Adrenal gland (tissue), 12 donors: Measurements from ENCODE around the gene KCNT1. TPM values are rescaled to one million over a fixed set of nuclear protein-coding genes. Genes with fewer than 3 reads are reported as not detected.

ENCODE experiments used
- DNase-seq, 7 donors: peaks; one replicate each; pipeline ENCODE4 v3.0.0-alpha.2; 2019 to 2020
- H3K27ac ChIP-seq, 5 donors: fragments of 200-600 bp; sonication (generic) in 4 of 5; 1 replicate in 3 of 5; 2 replicates in 2 of 5; pipeline versions ENCODE4 v1.5.1 to v1.8.0; 2016 to 2020; ENCODE audit warnings: mild to moderate bottlenecking in 1 of 5
- H3K27me3 ChIP-seq: fragments of 200-600 bp; 2 replicates; pipeline ENCODE4 v1.8.0; 2021
- H3K36me3 ChIP-seq, 2 donors: fragments of 200-600 bp; replicated peaks in 1 of 2; 1 replicate in 1 of 2; 2 replicates in 1 of 2; pipeline versions ENCODE4 v1.5.1 to v1.8.0; 2018 to 2022
- H3K4me1 ChIP-seq, 2 donors: fragments of 200-600 bp; replicated peaks in 1 of 2; 1 replicate in 1 of 2; 2 replicates in 1 of 2; pipeline versions ENCODE4 v1.5.1 to v1.8.0; 2018 to 2021
- H3K4me3 ChIP-seq, 4 donors: fragments of 200-600 bp; sonication (generic) in 3 of 4; one replicate each; pipeline ENCODE4 v1.5.1; 2016 to 2018
- H3K9me3 ChIP-seq, 3 donors: fragments of 200-600 bp; sonication (generic) in 1 of 3; replicated peaks in 1 of 3; 1 replicate in 2 of 3; 2 replicates in 1 of 3; pipeline versions ENCODE4 v1.5.1 to v1.8.0; 2016 to 2021
- CTCF ChIP-seq, 6 experiments: fragments of 450-650 bp in 4 of 6; fragments of 200-600 bp in 2 of 6; sonication (generic) in 1 of 6; IDR thresholded peaks; 1 replicate in 5 of 6; 2 replicates in 1 of 6; pipeline versions ENCODE4 v1.5.1 to v1.8.0; 2016 to 2021; ENCODE audit warnings: antibody characterized with exemption in 6 of 6, mild to moderate bottlenecking in 2 of 6, moderate library complexity in 1 of 6
- POLR2A ChIP-seq, 2 donors: fragments of 450-650 bp; IDR thresholded peaks; one replicate each; pipeline ENCODE4 v1.6.1; 2017; ENCODE audit warnings: antibody characterized with exemption in 2 of 2, mild to moderate bottlenecking in 2 of 2, moderate library complexity in 1 of 2
- WGBS, 4 donors: extraction: QIAGEN DNeasy Blood & Tissue Kit in 2 of 4; methylation state at CpG; one replicate each; pipeline versions ENCODE4 v1.1.5 to v1.1.7; 2013 to 2017; 5-methylcytosine and 5-hydroxymethylcytosine counted together
- intact Hi-C, 2 donors: fragments of 100-400 bp; cut with DNase I; formaldehyde crosslinking; loops; one replicate each; pipeline versions ENCODE4 v1.14.1 to v1.15.0; 2022 to 2023
- polyA plus RNA-seq, 3 donors: library from polyadenylated mRNA; stranded (reverse); fragments of 200-250 nt in 2 of 3; fragments of 350-450 nt in 1 of 3; fragmentation: Illumina TruSeq in 1 of 3; extraction: RNeasy Lipid Tissue Mini Kit (QIAGEN cat#74804) in 1 of 3; gene quantifications; one replicate each; pipeline ENCODE4 v1.2.3, GENCODE V29; 2013 to 2014
- total RNA-seq, 9 donors: library from RNA; depleted of rRNA in 4 of 9; stranded (reverse); fragments of >200 nt in 4 of 9; fragments of 120-200 nt in 1 of 9; fragmentation: NEBNext Ultra II Directional in 1 of 9; extraction: Animal tissue kit (Norgen Biotek cat#: 25700) in 1 of 9; gene quantifications; one replicate each; pipeline versions ENCODE4 v1.1.0 to v1.2.4, GENCODE V29; 2013 to 2023
- donor health status: healthy with polysubstance abuse.
- donor health status: Bipolar disorder and iron deficiency.
- donor health status: DM: yes; HTN: yes; CAD: no.
- donor health status: DM: no; HTN: no; CAD: no.
- donor health status: DM: no; HTN: no; CAD: no.
- donor health status: DM: yes; HTN: yes; CAD: no.

The KCNT1 gene
- total and polyA plus RNA-seq, 12 donors: 0.05 to 2.4 (median 0.24) TPM; not detected in 6

- H3K36me3 ChIP-seq: no peaks in the 10 kb centered on the region
- TF ChIP-seq CTCF (IDR thresholded peaks at IDR 0.05) (no peak), POLR2A (IDR thresholded peaks at IDR 0.05) (no peak)
- H3K27ac ChIP-seq: no peak overlapping the region
- no peaks in the 10 kb centered on the region for H3K4me1 ChIP-seq
- H3K27me3 ChIP-seq: no peaks in the 10 kb centered on the region
- H3K4me3 ChIP-seq: no peak overlapping the region
- DNase-seq: no peak
- intact Hi-C loops: no loop called here
- whole genome bisulfite sequencing, 4 donors: 79 to 90% (median 86%) methylated on average over 4 to 10 of the region's 10 CpGs
- no peaks in the 10 kb centered on the region for H3K9me3 ChIP-seq
Measured at GRCh38 chr9:135756576-135756975, 54.6 kb downstream of the KCNT1 start.

GRCh38 chr9:135757356-135757755 is 55.4 kb downstream of the KCNT1 start:
- no peak for TF ChIP-seq POLR2A (IDR thresholded peaks at IDR 0.05)
- no peak for TF ChIP-seq CTCF (IDR thresholded peaks at IDR 0.05)
- DNase-seq: no peak
- 66 to 80% (median 71%) methylated on average over 1 to 14 of the region's 14 CpGs for WGBS, 4 donors
- no peak overlapping the region for H3K27ac ChIP-seq
- H3K27me3 ChIP-seq: no peaks in the 10 kb centered on the region
- no peaks in the 10 kb centered on the region for H3K4me1 ChIP-seq
- no peaks in the 10 kb centered on the region for H3K36me3 ChIP-seq
- no peak overlapping the region for H3K4me3 ChIP-seq
- H3K9me3 ChIP-seq: no peaks in the 10 kb centered on the region
- intact Hi-C loops: no loop called here

GRCh38 chr9:135758056-135758455 is 56.1 kb downstream of the KCNT1 start:
- no peak for DNase-seq
- TF ChIP-seq POLR2A (IDR thresholded peaks at IDR 0.05) (no peak), CTCF (IDR thresholded peaks at IDR 0.05) (no peak)
- H3K4me1 ChIP-seq: no peaks in the 10 kb centered on the region
- intact Hi-C loops: no loop called here
- no peaks in the 10 kb centered on the region for H3K27me3 ChIP-seq
- 82 to 95% (median 86%) methylated on average over 4 to 21 of the region's 21 CpGs for WGBS, 4 donors
- no peak overlapping the region for H3K27ac ChIP-seq
- no peaks in the 10 kb centered on the region for H3K9me3 ChIP-seq
- no peaks in the 10 kb centered on the region for H3K36me3 ChIP-seq
- no peak overlapping the region for H3K4me3 ChIP-seq

GRCh38 chr9:135758870-135759269 is 56.9 kb downstream of the KCNT1 start:
- no peak for DNase-seq
- Histone ChIP-seq H3K27me3 (no peaks in the 10 kb centered on the region), H3K36me3 (no peaks in the 10 kb centered on the region), H3K9me3 (no peaks in the 10 kb centered on the region), H3K4me1 (no peaks in the 10 kb centered on the region), H3K27ac (no peak overlapping the region), H3K4me3 (no peak overlapping the region)
- WGBS, 4 donors: 80 to 90% (median 86%) methylated on average over 2 to 10 of the region's 10 CpGs
- intact Hi-C loops: no loop called here
- TF ChIP-seq POLR2A (IDR thresholded peaks at IDR 0.05) (no peak), CTCF (IDR thresholded peaks at IDR 0.05) (no peak)
